Activated T-helper 17 cell treated with anti-CD3 and anti-CD28 coated beads, Interleukin-2, amount 50 U/mL, for 72 hours (primary cell): ENCODE data around the gene MTCP1. TPM values are rescaled to one million over a fixed set of nuclear protein-coding genes. Genes with fewer than 3 reads are reported as not detected.
A peak's percentile ranks its signal among the peaks of the same experiment; 100 is the strongest.

Source experiments
- ATAC-seq: fragments of 150-1000 bp; cut with Tn5 transposase; replicated peaks from 2 replicates; pipeline ENCODE4 v1.10.0; 2021; ENCODE audit warnings: mild to moderate bottlenecking, moderate library complexity
- H3K27ac Mint-ChIP-seq: one replicate; pipeline ENCODE4 v1.8.0; 2022; ENCODE audit warnings: mixed read lengths
- H3K27me3 Mint-ChIP-seq: one replicate; pipeline ENCODE4 v1.8.0; 2022; ENCODE audit warnings: mixed read lengths
- H3K36me3 Mint-ChIP-seq: one replicate; pipeline ENCODE4 v1.8.0; 2022; ENCODE audit warnings: low read depth, mild to moderate bottlenecking, mixed read lengths
- H3K4me1 Mint-ChIP-seq: one replicate; pipeline ENCODE4 v1.8.0; 2022; ENCODE audit warnings: mixed read lengths
- H3K4me3 Mint-ChIP-seq: one replicate; pipeline ENCODE4 v1.8.0; 2022; ENCODE audit warnings: mild to moderate bottlenecking, mixed read lengths
- H3K9me3 Mint-ChIP-seq: one replicate; pipeline ENCODE4 v1.8.0; 2022; ENCODE audit warnings: mixed read lengths
- total RNA-seq, 2 donors: library from RNA; stranded (reverse); gene quantifications; one replicate each; pipeline ENCODE4 v1.2.3, GENCODE V29; 2022

MTCP1 gene
- total RNA-seq, 2 donors from 2014 or later = 18.3 to 19.8 TPM

- Mint-ChIP-seq H3K9me3 (no peaks in the 10 kb centered on the region), H3K27ac (peak overlapping the region; percentile 86), H3K4me1 (peaks cover 7% of the 10 kb centered on the region), H3K36me3 (peaks cover 11% of the 10 kb centered on the region), H3K4me3 (peak overlapping the region; percentile 86), H3K27me3 (no peaks in the 10 kb centered on the region)
- ATAC-seq = no peak
Measured at GRCh38 chrX:155028877-155029291, 42.1 kb downstream of the MTCP1 start.

DNA sequence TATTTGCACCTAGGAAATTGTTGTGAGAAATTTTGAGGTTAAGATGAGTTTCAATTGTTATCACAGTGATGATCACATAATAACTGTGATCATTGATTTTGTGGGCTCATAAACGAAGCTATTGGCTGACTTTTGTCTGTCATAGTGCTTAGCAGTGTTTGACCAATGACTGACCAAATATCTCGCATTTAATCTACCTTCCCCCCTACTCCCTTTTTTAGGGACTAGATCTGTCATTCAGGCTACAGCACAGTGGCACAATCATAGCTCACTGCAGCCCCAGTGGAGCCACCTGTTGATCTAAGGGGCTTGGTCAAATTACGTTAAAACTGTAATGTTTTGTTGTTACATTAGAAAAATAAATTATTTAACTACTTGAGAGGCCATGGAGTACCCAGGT is 42.8 kb downstream of the MTCP1 start:
- Mint-ChIP-seq H3K27ac (peak overlapping the region; percentile 86), H3K27me3 (no peaks in the 10 kb centered on the region), H3K36me3 (peaks cover 11% of the 10 kb centered on the region), H3K9me3 (no peaks in the 10 kb centered on the region), H3K4me3 (peak overlapping the region; percentile 86), H3K4me1 (peaks cover 7% of the 10 kb centered on the region)
- ATAC-seq = no peak

GRCh38 chrX:155027509-155028066 is 43.3 kb downstream of the MTCP1 start:
- Mint-ChIP-seq H3K9me3 (no peaks in the 10 kb centered on the region), H3K27ac (peak overlapping the region; percentile 86), H3K4me1 (peaks cover 7% of the 10 kb centered on the region), H3K4me3 (peak overlapping the region; percentile 86), H3K36me3 (peaks cover 11% of the 10 kb centered on the region), H3K27me3 (no peaks in the 10 kb centered on the region)
- ATAC-seq = peak; percentile 38

DNA sequence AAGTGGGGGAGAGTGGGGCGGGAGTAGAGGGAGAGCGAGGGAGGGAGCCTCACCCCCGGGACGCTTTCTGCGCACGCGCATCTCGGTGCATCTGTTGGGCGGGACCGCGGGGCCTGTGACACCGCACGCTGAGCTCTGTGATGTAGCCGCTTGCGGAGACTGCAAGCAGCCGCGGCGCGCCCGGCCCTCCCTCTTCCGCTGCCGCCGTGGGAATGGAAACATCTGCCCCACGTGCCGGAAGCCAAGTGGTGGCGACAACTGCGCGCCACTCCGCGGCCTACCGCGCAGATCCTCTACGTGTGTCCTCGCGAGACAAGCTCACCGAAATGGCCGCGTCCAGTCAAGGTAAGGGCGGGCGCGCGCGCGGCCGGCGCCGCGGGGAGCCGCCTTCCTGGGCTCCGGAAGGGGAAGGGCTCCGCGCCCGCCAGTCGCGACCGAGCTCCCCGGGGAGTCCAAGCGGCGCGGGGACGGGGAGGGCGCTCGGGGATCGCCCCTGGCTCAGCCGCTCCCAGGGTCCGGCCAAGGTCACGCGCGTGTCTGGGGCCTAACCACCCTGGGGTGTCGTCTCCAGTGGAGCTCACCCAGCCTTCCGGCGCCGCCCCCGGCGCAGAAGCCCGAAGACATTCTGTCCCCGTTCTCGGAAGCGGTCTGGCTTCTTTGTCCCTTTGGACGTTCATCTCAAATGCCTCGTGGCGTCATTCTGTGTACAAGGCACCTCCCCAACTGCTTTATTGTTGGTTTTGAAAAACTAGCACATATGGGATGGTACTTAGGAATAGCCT is 44.0 kb downstream of the MTCP1 start, which contains the start of gene FUNDC2:
Gene FUNDC2 (plus strand): TSS at position 118 of the 782 bp plus-strand sequence. CDS start 95 bp downstream, at position 213.
- no peaks in the 10 kb centered on the region for H3K27me3 Mint-ChIP-seq
- H3K36me3 Mint-ChIP-seq = peaks cover 11% of the 10 kb centered on the region
- H3K27ac Mint-ChIP-seq = peak within 1 kb of the TSS; percentile 86
- H3K4me1 Mint-ChIP-seq = peaks cover 7% of the 10 kb centered on the region
- H3K9me3 Mint-ChIP-seq = no peaks in the 10 kb centered on the region
- peak; percentile 90 for ATAC-seq
- peak within 1 kb of the TSS; percentile 86 for H3K4me3 Mint-ChIP-seq

DNA sequence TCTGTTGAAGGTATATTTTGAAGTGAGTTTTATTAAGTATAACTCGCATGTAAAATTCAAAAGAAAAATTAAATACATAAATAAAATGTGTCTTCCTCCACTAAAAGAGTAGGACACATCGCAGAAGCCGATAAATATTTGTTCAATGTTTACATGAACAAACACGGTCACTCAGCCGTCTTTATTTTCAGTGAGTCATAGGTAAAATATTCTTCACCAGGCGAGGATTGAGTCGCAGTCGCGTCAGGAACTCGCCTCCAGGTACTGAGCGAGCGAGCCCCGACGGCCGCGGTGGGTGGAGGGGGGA is 44.6 kb downstream of the MTCP1 start:
- Mint-ChIP-seq H3K36me3 (peaks cover 6% of the 10 kb centered on the region), H3K4me1 (peaks cover 7% of the 10 kb centered on the region), H3K27ac (peak overlapping the region; percentile 75), H3K4me3 (peak overlapping the region; percentile 86), H3K9me3 (no peaks in the 10 kb centered on the region), H3K27me3 (no peaks in the 10 kb centered on the region)
- ATAC-seq = no peak

DNA sequence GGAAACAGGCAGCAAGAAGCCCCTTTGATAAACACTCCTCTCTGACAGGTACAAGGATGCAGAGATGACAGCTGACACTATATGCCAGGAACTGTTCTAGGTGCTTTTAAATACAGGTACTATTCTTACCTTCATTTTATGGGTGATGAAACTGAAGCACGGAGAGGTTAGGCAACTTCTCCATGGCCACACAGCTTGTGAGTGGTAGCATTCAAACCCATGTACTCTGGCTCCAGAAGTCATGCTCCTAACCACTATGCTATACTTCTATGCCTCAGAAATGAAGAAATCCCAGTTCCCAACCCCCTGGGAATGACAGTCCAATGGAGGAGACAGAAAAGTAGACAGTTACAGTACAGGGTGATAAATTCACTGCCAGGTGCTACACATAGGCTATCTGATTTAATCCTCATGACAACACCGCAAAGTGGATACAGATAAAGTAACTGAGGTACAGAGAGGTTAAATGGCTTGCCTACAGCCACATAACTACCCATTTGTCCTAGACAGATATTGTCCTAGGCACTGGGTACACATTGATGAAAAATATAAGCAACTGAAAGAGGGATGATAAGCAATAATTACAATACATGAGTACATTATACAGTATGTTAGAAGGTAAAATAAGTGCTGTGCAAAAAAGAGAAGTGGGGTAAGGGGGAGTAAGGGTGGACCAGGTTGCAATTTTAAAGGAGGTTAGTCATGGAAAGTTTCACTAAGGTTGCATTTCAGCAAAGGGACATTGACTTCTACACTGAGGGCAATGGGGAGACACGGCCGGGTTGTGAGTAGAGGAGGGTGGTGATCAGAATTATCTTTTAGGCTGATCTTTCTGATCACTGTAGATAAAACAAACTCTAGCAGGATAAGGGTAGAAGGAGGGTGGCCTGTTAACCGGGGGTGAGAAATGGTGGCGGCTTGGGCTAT is 46.8 kb downstream of the MTCP1 start:
- Mint-ChIP-seq H3K36me3 (no peaks in the 10 kb centered on the region), H3K4me3 (no peak overlapping the region), H3K4me1 (peaks cover 7% of the 10 kb centered on the region), H3K9me3 (no peaks in the 10 kb centered on the region), H3K27ac (no peak overlapping the region), H3K27me3 (no peaks in the 10 kb centered on the region)
- no peak for ATAC-seq

DNA sequence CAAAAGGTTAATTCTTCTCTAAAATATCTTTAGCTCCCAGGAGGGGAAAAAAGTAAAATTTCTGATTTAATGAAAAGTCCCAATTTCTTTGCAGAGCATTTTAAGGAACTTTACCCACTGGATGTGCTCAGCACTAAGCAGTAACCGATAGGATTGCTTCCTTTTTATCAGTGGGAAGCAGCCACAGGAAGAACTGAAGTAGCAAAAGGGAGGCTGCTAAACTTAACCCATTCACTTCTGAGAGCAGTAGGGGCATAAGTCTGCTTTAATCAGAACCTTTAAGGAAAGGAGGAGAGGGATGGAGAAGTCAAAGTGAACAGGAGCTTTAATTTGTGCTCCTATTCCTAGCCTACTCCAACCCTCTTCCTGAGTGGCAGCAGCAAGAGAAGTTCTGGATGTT is 48.4 kb downstream of the MTCP1 start, which contains the start of gene F8:
Gene F8 (minus strand): TSS at position 139 of the 400 bp plus-strand sequence. CDS start 171 bp downstream, outside the sequence.
- Mint-ChIP-seq H3K4me1 (no peaks in the 10 kb centered on the region), H3K27ac (no peak within 1 kb of the TSS), H3K27me3 (no peaks in the 10 kb centered on the region), H3K36me3 (no peaks in the 10 kb centered on the region), H3K4me3 (no peak within 1 kb of the TSS), H3K9me3 (no peaks in the 10 kb centered on the region)
- ATAC-seq = no peak

DNA sequence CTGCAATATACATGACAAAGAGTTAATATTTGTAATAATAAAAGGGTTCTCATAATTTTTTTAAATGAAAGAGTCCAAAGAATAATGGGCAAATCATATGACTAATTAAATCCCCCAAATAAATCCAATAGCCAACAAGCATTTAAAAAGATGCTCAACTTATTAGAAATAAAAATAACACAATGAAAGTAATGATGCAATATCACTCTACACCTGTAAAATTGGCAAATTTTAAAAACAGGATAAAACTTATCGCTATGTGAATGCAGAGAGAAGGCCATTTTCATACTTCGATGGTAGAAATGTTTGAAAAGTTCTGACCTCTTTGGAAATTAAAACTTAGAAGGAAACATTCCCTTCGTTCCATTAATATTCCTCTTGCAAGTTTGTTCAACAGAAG is 50.3 kb downstream of the MTCP1 start:
- no peaks in the 10 kb centered on the region for H3K4me1 Mint-ChIP-seq
- no peaks in the 10 kb centered on the region for H3K27me3 Mint-ChIP-seq
- H3K36me3 Mint-ChIP-seq = no peaks in the 10 kb centered on the region
- H3K27ac Mint-ChIP-seq = no peak overlapping the region
- H3K4me3 Mint-ChIP-seq = no peak overlapping the region
- no peak for ATAC-seq
- no peaks in the 10 kb centered on the region for H3K9me3 Mint-ChIP-seq

Other genes starting within 250 kb of the MTCP1 start
- not detected for gene SMIM9, start 236.5 kb downstream of the MTCP1 start, total RNA-seq
- 10 to 100 TPM; 15.0 to 19.7 TPM for gene F8A1, start 184.8 kb downstream of the MTCP1 start, total RNA-seq
- gene F8, start 48.4 kb downstream of the MTCP1 start, total RNA-seq = 1 to 10 TPM; 5.6 to 7.9 TPM
- 10 to 100 TPM; 72.1 to 73.8 TPM for gene FUNDC2, start 44.3 kb downstream of the MTCP1 start, total RNA-seq
- gene CMC4, start within 50 bp of the MTCP1 start, total RNA-seq = 1 to 10 TPM; 3.2 to 7.1 TPM
- gene BRCC3, start 372 bp upstream of the MTCP1 start, total RNA-seq = 10 to 100 TPM; 29.1 to 48.7 TPM
- 10 to 100 TPM; 59.6 to 95.6 TPM for gene VBP1, start 145.3 kb upstream of the MTCP1 start, total RNA-seq
- 10 to 100 TPM; 10.2 to 10.3 TPM for gene RAB39B, start 193.4 kb upstream of the MTCP1 start, total RNA-seq